Bronchial epithelial cell (primary cell): ENCODE measurements around the gene MCUB. TPM values are rescaled to one million over a fixed set of nuclear protein-coding genes. Genes with fewer than 3 reads are reported as not detected.
A peak's percentile ranks its signal among the peaks of the same experiment; 100 is the strongest.

Experiments used
- DNase-seq: peaks from one replicate; pipeline ENCODE4 v3.0.0-alpha.2; 2010; ENCODE audit warnings: low read depth
- FAIRE-seq: peaks from 2 replicates; lab custom pipeline; 2011; peaks lifted over from hg19 to GRCh38; lab: Jason Lieb, UNC
- H3K27me3 ChIP-seq: 2 replicates; pipeline ENCODE4 v1.5.1; 2011; ENCODE audit warnings: low read length; ENCODE audit not compliant: control insufficient read depth, insufficient read depth
- H3K36me3 ChIP-seq: 2 replicates; pipeline ENCODE4 v1.5.1; 2011; ENCODE audit warnings: low read length; ENCODE audit not compliant: control insufficient read depth, insufficient read depth
- H3K4me3 ChIP-seq: 2 replicates; pipeline ENCODE4 v1.5.1; 2011; ENCODE audit warnings: mild to moderate bottlenecking, low read depth, low read length, control low read depth
- total RNA-seq: library from RNA; depleted of rRNA; stranded (reverse); fragments of >200 nt; gene quantifications from 2 replicates; pipeline ENCODE4 v1.2.1, GENCODE V29; 2014
- TF ChIP-seq, protein P1 (sequence below): IDR thresholded peaks from 2 replicates; pipeline ENCODE4 v1.5.1; 2011; ENCODE audit warnings: mild to moderate bottlenecking, moderate library complexity, low read length, control low read depth, inconsistent platforms; ENCODE audit not compliant: insufficient read depth, severe bottlenecking

MCUB gene
- total RNA-seq, 1 donor from 2014 or later = 4.7 TPM

DNA sequence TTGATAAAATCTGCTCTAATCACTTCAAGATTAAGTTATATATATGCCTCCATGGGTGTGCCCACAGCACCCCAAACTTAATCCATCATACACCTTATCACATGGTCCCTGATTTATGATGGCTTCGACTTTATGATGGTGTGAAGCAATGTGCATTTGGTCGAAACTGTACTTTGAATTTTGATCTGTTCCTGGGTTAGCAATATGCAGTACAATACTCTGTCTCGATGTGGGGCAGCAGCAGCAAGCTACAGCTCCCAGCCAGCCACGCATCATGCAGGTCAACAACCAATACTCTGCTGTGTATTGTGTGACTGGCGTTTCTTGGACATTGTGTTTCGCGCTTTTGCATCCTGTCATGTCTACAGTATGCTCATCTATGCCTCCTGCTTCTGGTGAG is 62.6 kb downstream of the MCUB start:
- H3K4me3 ChIP-seq = no peak overlapping the region
- DNase-seq = no peak
- TF ChIP-seq, protein P1, sequence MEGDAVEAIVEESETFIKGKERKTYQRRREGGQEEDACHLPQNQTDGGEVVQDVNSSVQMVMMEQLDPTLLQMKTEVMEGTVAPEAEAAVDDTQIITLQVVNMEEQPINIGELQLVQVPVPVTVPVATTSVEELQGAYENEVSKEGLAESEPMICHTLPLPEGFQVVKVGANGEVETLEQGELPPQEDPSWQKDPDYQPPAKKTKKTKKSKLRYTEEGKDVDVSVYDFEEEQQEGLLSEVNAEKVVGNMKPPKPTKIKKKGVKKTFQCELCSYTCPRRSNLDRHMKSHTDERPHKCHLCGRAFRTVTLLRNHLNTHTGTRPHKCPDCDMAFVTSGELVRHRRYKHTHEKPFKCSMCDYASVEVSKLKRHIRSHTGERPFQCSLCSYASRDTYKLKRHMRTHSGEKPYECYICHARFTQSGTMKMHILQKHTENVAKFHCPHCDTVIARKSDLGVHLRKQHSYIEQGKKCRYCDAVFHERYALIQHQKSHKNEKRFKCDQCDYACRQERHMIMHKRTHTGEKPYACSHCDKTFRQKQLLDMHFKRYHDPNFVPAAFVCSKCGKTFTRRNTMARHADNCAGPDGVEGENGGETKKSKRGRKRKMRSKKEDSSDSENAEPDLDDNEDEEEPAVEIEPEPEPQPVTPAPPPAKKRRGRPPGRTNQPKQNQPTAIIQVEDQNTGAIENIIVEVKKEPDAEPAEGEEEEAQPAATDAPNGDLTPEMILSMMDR = no peak
- no peaks in the 10 kb centered on the region for H3K36me3 ChIP-seq
- H3K27me3 ChIP-seq = no peaks in the 10 kb centered on the region
- FAIRE-seq = no peak

- Histone ChIP-seq H3K4me3 (no peak overlapping the region), H3K27me3 (no peaks in the 10 kb centered on the region), H3K36me3 (no peaks in the 10 kb centered on the region)
- FAIRE-seq (peak; percentile 100), DNase-seq (no peak)
- TF ChIP-seq, protein P1 = no peak
Observed at GRCh38 chr4:109624536-109624935, 64.5 kb downstream of the MCUB start.

DNA sequence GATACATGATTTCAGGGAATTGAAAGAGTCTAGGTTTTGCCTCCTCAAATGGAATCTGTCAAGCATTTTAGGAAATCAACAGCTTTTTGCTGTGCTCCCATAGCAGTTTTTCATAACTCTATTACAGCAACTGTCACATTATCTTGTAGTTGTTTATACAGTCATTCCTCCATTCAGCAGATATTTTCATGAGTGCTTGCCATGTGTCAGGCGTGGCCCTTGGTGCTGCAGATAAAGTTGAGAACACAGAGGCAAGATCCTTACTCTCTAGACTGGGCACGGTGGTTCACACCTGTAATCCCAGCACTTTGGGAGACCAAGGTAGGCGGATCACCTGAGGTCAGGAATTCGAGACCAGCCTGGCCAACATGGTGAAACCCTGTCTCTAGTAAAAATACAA is 67.3 kb downstream of the MCUB start:
- FAIRE-seq = no peak
- no peak for DNase-seq
- Histone ChIP-seq H3K4me3 (no peak overlapping the region), H3K27me3 (no peaks in the 10 kb centered on the region), H3K36me3 (no peaks in the 10 kb centered on the region)
- TF ChIP-seq, protein P1 = no peak

DNA sequence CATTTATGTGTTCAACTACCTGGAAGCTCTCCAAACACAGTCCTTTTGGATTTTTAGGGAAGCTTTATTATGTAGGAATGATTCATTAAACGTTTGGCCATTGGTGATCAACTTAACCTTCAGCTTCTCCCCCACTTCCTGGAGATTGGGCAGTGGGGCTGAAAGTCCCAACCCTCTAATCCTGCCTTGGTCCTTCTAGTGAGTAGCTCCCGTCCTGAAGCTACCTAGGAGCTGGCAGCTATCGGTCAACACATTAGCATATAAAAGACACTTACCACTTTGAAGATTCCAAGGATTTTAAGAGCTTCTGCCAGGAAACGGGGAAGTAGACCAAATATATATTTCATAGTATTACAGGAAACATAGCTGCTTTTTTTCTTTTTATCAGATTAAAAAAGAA is 69.7 kb downstream of the MCUB start:
- no peak for FAIRE-seq
- Histone ChIP-seq H3K27me3 (no peaks in the 10 kb centered on the region), H3K4me3 (no peak overlapping the region), H3K36me3 (no peaks in the 10 kb centered on the region)
- TF ChIP-seq, protein P1 = no peak
- DNase-seq = no peak

DNA sequence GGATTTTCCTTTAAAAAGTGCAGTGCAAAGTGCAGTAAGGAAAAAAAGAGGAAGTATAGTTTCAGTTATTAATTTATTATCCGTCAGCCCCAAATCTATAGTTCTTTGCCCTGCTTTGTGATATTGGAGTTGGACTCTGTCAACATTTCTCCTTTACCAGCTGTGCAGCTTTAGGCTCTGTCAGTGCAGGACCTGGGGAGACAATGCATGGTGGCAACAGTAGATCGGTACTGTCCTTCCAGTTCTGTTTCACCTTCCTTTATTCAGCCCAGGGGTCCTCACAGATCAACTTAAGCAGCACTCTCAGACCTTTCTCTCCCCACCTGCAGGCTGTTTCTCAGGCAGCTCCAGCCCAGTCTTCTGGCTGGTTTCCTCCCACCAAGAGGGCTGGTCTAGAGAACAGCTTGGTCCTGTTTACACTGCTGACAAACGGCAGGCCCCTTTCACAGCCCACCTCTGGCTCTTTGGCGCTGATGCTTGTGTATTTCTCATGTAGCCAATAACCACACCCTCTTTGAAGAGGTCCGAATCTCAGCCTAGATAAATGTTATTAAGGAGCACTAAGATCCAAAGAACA is 71.6 kb downstream of the MCUB start:
- TF ChIP-seq, protein P1 = no peak
- H3K36me3 ChIP-seq = no peaks in the 10 kb centered on the region
- no peak overlapping the region for H3K4me3 ChIP-seq
- no peaks in the 10 kb centered on the region for H3K27me3 ChIP-seq
- FAIRE-seq (no peak), DNase-seq (no peak)

- DNase-seq (no peak), FAIRE-seq (no peak)
- H3K4me3 ChIP-seq = no peak overlapping the region
- TF ChIP-seq, protein P1 = no peak
- H3K36me3 ChIP-seq = no peaks in the 10 kb centered on the region
- H3K27me3 ChIP-seq = no peaks in the 10 kb centered on the region
Observed at GRCh38 chr4:109640644-109641043, 80.6 kb downstream of the MCUB start.
